Mammary epithelial cell (primary cell): ENCODE data around the gene SMYD3.

Experiments
- CTCF ChIP-seq, 2 donors: IDR thresholded peaks in 1 of 2; conservative IDR thresholded peaks in 1 of 2; 2 replicates each; pipeline ENCODE4 v1.5.1; 2011 to 2012; ENCODE audit warnings: inconsistent platforms in 2 of 2, low read length in 2 of 2, mild to moderate bottlenecking in 2 of 2, control low read depth in 1 of 2, low read depth in 1 of 2; ENCODE audit not compliant: insufficient read depth in 1 of 2; ENCODE audit errors: extremely low read depth in 1 of 2
- EZH2 ChIP-seq: IDR thresholded peaks from 2 replicates; pipeline ENCODE4 v1.6.1; 2012; ENCODE audit warnings: low read length, inconsistent platforms, borderline replicate concordance

- TF ChIP-seq CTCF (conservative IDR thresholded peaks at IDR 0.05 in 1 of 2, IDR thresholded peaks at IDR 0.05 in 1 of 2; ENCODE audit: extremely low read depth in 1 of 2, insufficient read depth in 1 of 2, low read depth in 1 of 2, low read length in 2 of 2) (no peak), EZH2 (no peak)
These were observed 715.4 kb downstream of the SMYD3 start for GRCh38 chr1:245791410-245792312.
